ENCODE results near the gene ELSPBP1. TPM values are rescaled to one million over a fixed set of nuclear protein-coding genes. Genes with fewer than 3 reads are reported as not detected.

The ELSPBP1 gene
- polyA plus RNA-seq, 1 donor (not counting 4 experiments of a cell fraction or from before 2014, with no cell fraction given): not detected

GRCh38 chr19:48023011-48023410 lies 28.6 kb downstream of the ELSPBP1 start:
- Histone ChIP-seq H3K4me2 (ENCODE audit: control insufficient read depth, extremely low read depth, insufficient read depth, low read depth, low read length) (no peak overlapping the region), H3K36me3 (ENCODE audit: control insufficient read depth in 2 of 2, extremely low read depth in 1 of 2, insufficient read depth in 2 of 2, low read length in 2 of 2) (no peaks in the 10 kb centered on the region), H3K79me2 (ENCODE audit: control insufficient read depth, insufficient read depth, low read length) (no peaks in the 10 kb centered on the region), H3K27me3 (ENCODE audit: control insufficient read depth, extremely low read depth, insufficient read depth, low read length) (no peaks in the 10 kb centered on the region), H4K20me1 (ENCODE audit: control insufficient read depth, extremely low read depth, insufficient read depth, low read length) (no peaks in the 10 kb centered on the region), H3K27ac (ENCODE audit: control insufficient read depth, insufficient read depth, low read length) (no peak overlapping the region), H2AFZ (ENCODE audit: control insufficient read depth, low read length) (no peak overlapping the region), H3K9ac (ENCODE audit: control insufficient read depth, extremely low read depth, insufficient read depth, low read length) (no peak overlapping the region), H3K9me3 (ENCODE audit: control insufficient read depth, low read depth, low read length) (no peaks in the 10 kb centered on the region), H3K4me1 (ENCODE audit: control insufficient read depth, extremely low read depth, insufficient read depth, low read length) (no peaks in the 10 kb centered on the region), H3K9me1 (ENCODE audit: control insufficient read depth, extremely low read depth, insufficient read depth, low read length) (no peaks in the 10 kb centered on the region), H3K4me3 (ENCODE audit: control insufficient read depth in 2 of 3, extremely low read depth in 1 of 3, insufficient read depth in 2 of 3, low read depth in 1 of 3, low read length in 3 of 3) (no peak overlapping the region)
- TF ChIP-seq, protein P1, sequence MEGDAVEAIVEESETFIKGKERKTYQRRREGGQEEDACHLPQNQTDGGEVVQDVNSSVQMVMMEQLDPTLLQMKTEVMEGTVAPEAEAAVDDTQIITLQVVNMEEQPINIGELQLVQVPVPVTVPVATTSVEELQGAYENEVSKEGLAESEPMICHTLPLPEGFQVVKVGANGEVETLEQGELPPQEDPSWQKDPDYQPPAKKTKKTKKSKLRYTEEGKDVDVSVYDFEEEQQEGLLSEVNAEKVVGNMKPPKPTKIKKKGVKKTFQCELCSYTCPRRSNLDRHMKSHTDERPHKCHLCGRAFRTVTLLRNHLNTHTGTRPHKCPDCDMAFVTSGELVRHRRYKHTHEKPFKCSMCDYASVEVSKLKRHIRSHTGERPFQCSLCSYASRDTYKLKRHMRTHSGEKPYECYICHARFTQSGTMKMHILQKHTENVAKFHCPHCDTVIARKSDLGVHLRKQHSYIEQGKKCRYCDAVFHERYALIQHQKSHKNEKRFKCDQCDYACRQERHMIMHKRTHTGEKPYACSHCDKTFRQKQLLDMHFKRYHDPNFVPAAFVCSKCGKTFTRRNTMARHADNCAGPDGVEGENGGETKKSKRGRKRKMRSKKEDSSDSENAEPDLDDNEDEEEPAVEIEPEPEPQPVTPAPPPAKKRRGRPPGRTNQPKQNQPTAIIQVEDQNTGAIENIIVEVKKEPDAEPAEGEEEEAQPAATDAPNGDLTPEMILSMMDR (optimal IDR thresholded peaks at IDR 0.05 in 1 of 3, IDR thresholded peaks at IDR 0.05 in 1 of 3, conservative IDR thresholded peaks at IDR 0.05 in 1 of 3; ENCODE audit: extremely low read depth in 1 of 3, insufficient read depth in 2 of 3, low read length in 3 of 3): no peak
- TF ChIP-seq EZH2 (IDR thresholded peaks at IDR 0.05; ENCODE audit: low read length): no peak
- no peak for DNase-seq (ENCODE audit: low read depth, low spot score)
- dilution Hi-C loops (cut with MboI; ENCODE audit: extremely low pct_ligation_motif_present, low sequenced_read_pairs): no loop called here
- FAIRE-seq: no peak

DNA sequence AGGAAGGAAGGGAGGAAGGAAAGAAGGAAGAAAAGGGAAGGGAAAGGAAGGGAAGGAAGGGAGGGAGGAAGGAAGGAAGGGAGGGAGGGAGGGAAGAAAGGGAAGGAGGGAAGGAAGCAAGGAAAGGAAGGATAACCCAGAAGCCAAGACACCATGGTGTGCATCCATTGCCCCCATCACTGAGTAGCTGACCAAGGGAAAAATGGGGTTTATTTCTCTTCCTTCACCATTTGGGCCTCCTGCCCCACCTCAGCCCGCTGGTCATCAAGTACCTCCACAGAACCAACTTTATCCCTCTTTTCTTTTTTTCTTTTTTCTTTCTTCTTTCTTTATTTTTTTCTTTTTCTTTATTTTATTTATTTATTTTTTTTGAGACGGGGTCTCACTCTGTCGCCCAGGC lies 29.1 kb downstream of the ELSPBP1 start:
- Histone ChIP-seq H4K20me1 (ENCODE audit: control insufficient read depth, extremely low read depth, insufficient read depth, low read length) (no peaks in the 10 kb centered on the region), H3K4me2 (ENCODE audit: control insufficient read depth, extremely low read depth, insufficient read depth, low read depth, low read length) (no peak overlapping the region), H3K9ac (ENCODE audit: control insufficient read depth, extremely low read depth, insufficient read depth, low read length) (no peak overlapping the region), H3K4me3 (ENCODE audit: control insufficient read depth in 2 of 3, extremely low read depth in 1 of 3, insufficient read depth in 2 of 3, low read depth in 1 of 3, low read length in 3 of 3) (no peak overlapping the region), H3K9me3 (ENCODE audit: control insufficient read depth, low read depth, low read length) (no peaks in the 10 kb centered on the region), H3K4me1 (ENCODE audit: control insufficient read depth, extremely low read depth, insufficient read depth, low read length) (no peaks in the 10 kb centered on the region), H3K27me3 (ENCODE audit: control insufficient read depth, extremely low read depth, insufficient read depth, low read length) (no peaks in the 10 kb centered on the region), H3K79me2 (ENCODE audit: control insufficient read depth, insufficient read depth, low read length) (no peaks in the 10 kb centered on the region), H3K36me3 (ENCODE audit: control insufficient read depth in 2 of 2, extremely low read depth in 1 of 2, insufficient read depth in 2 of 2, low read length in 2 of 2) (no peaks in the 10 kb centered on the region), H3K9me1 (ENCODE audit: control insufficient read depth, extremely low read depth, insufficient read depth, low read length) (no peaks in the 10 kb centered on the region), H3K27ac (ENCODE audit: control insufficient read depth, insufficient read depth, low read length) (no peak overlapping the region), H2AFZ (ENCODE audit: control insufficient read depth, low read length) (no peak overlapping the region)
- FAIRE-seq (no peak), DNase-seq (ENCODE audit: low read depth, low spot score) (no peak)
- dilution Hi-C loops (cut with MboI; ENCODE audit: extremely low pct_ligation_motif_present, low sequenced_read_pairs): no loop called here
- TF ChIP-seq EZH2 (IDR thresholded peaks at IDR 0.05; ENCODE audit: low read length): no peak
- TF ChIP-seq, protein P1 (optimal IDR thresholded peaks at IDR 0.05 in 1 of 3, IDR thresholded peaks at IDR 0.05 in 1 of 3, conservative IDR thresholded peaks at IDR 0.05 in 1 of 3; ENCODE audit: extremely low read depth in 1 of 3, insufficient read depth in 2 of 3, low read length in 3 of 3): no peak

All from keratinocyte (primary cell).